ENCODE measurements around the gene MCOLN1. TPM values are rescaled to one million over a fixed set of nuclear protein-coding genes. Genes with fewer than 3 reads are reported as not detected.

Gene MCOLN1
- 10 to 100 TPM in 3 of 4 donors, 1 to 10 TPM in 1; 9.1 to 25.0 (median 14.5) TPM for total RNA-seq

DNA sequence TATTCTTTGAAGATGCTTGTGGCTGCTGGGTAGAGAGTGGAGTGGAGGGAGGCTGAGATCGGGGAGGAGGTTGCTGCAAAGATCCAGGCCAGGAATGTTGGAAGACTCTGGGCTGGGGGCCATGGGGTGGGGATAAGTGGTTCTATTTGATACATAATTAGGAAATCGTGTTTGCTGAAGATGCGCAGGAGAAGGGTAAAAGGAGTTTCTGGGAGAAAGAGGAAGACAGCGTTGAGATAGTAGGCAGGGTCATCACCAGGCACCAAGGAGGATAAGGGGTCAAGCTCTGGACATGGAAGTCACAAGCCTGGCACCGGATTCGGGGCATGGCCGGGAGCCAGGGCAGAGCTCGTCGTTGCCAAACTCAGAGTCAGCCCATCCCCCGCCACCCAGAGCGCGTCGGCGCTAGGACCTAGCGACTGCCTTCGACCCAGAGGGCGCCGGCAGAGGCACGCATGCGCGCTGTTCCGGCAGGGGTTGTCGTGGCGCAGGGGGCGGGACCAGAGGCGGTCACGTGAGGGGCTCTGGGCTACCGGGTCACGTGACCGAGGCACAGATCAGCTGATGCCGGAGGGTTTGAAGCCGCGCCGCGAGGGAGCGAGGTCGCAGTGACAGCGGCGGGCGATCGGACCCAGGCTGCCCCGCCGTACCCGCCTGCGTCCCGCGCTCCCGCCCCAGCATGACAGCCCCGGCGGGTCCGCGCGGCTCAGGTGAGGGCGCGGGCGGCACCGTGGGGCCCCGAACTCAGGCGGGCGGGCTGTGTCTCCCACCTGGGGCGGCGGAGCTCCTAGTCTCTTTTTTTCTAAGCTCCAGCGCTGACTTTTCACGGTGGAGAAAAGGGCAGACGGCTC is at the start of gene MCOLN1:
Gene MCOLN1, plus strand, starts transcription at position 553 of the 851 bp plus-strand sequence. Its CDS starts 127 bp downstream, at position 680.
- Histone ChIP-seq H3K4me1 (peaks cover 11 to 19% of the 10 kb centered on the region in 2 donors), H3K27me3 (no peaks in the 10 kb centered on the region), H3K36me3 (peaks cover 8 to 11% of the 10 kb centered on the region in 2 donors), H3K27ac (peak within 1 kb of the TSS in 1 of 3 donors; percentile 10), H3K4me3 (replicated peaks in 1 of 3) (peak within 1 kb of the TSS; percentile 23 to 77 (median 66)), H3K9me3 (no peaks in the 10 kb centered on the region)
- TF ChIP-seq POLR2A (IDR thresholded peaks at IDR 0.05), result peak in 1 of 2 donors; percentile 61
- TF ChIP-seq, protein P1, sequence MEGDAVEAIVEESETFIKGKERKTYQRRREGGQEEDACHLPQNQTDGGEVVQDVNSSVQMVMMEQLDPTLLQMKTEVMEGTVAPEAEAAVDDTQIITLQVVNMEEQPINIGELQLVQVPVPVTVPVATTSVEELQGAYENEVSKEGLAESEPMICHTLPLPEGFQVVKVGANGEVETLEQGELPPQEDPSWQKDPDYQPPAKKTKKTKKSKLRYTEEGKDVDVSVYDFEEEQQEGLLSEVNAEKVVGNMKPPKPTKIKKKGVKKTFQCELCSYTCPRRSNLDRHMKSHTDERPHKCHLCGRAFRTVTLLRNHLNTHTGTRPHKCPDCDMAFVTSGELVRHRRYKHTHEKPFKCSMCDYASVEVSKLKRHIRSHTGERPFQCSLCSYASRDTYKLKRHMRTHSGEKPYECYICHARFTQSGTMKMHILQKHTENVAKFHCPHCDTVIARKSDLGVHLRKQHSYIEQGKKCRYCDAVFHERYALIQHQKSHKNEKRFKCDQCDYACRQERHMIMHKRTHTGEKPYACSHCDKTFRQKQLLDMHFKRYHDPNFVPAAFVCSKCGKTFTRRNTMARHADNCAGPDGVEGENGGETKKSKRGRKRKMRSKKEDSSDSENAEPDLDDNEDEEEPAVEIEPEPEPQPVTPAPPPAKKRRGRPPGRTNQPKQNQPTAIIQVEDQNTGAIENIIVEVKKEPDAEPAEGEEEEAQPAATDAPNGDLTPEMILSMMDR (IDR thresholded peaks at IDR 0.05), result peak in 2 of 6 experiments; percentile 18 to 57
- WGBS, 2 donors, result 2 to 4% methylated on average over 9 to 35 of the region's 65 CpGs
- intact Hi-C loops (cut with DNase I), result no loop called here
- peak; percentile 100 for DNase-seq

GRCh38 chr19:7475665-7476064 is 46.8 kb upstream of the MCOLN1 start:
- 98 to 100% methylated on average over 5 of the region's 6 CpGs for WGBS, 2 donors
- H3K4me3 ChIP-seq (replicated peaks in 1 of 3), result no peak overlapping the region
- H3K9me3 ChIP-seq, result no peaks in the 10 kb centered on the region
- H3K4me1 ChIP-seq, result no peaks in the 10 kb centered on the region
- H3K36me3 ChIP-seq, result peaks cover 2 to 5% of the 10 kb centered on the region in 2 donors
- no peak for DNase-seq
- intact Hi-C loops (cut with DNase I), result no loop called here
- no peak overlapping the region for H3K27ac ChIP-seq
- no peak for TF ChIP-seq POLR2A (IDR thresholded peaks at IDR 0.05)
- TF ChIP-seq, protein P1 (IDR thresholded peaks at IDR 0.05), result no peak
- H3K27me3 ChIP-seq, result no peaks in the 10 kb centered on the region

GRCh38 chr19:7476241-7476640 is 46.2 kb upstream of the MCOLN1 start:
- TF ChIP-seq, protein P1 (IDR thresholded peaks at IDR 0.05), result no peak
- TF ChIP-seq POLR2A (IDR thresholded peaks at IDR 0.05), result no peak
- no peak for DNase-seq
- H3K27ac ChIP-seq, result no peak overlapping the region
- H3K4me1 ChIP-seq, result no peaks in the 10 kb centered on the region
- no peaks in the 10 kb centered on the region for H3K36me3 ChIP-seq
- H3K9me3 ChIP-seq, result no peaks in the 10 kb centered on the region
- 92 to 100% methylated on average over 1 to 2 of the region's 7 CpGs for WGBS, 2 donors
- no peak overlapping the region for H3K4me3 ChIP-seq (replicated peaks in 1 of 3)
- H3K27me3 ChIP-seq, result no peaks in the 10 kb centered on the region
- intact Hi-C loops (cut with DNase I), result no loop called here

GRCh38 chr19:7476777-7477494 is 45.5 kb upstream of the MCOLN1 start:
- intact Hi-C loops (cut with DNase I), result no loop called here
- Histone ChIP-seq H3K4me3 (replicated peaks in 1 of 3) (no peak overlapping the region), H3K9me3 (no peaks in the 10 kb centered on the region), H3K36me3 (no peaks in the 10 kb centered on the region), H3K27ac (no peak overlapping the region), H3K27me3 (no peaks in the 10 kb centered on the region), H3K4me1 (no peaks in the 10 kb centered on the region)
- WGBS, 2 donors, result 80 to 95% methylated on average over 6 to 27 of the region's 35 CpGs
- TF ChIP-seq POLR2A (IDR thresholded peaks at IDR 0.05), result no peak
- TF ChIP-seq, protein P1 (IDR thresholded peaks at IDR 0.05), result no peak
- DNase-seq, result no peak

Measured in thyroid gland (tissue), 4 donors.